Measurements from ENCODE around the gene LHFPL3. TPM values are rescaled to one million over a fixed set of nuclear protein-coding genes. Genes with fewer than 3 reads are reported as not detected.

LHFPL3 gene
- total and polyA plus RNA-seq, 2 donors (not counting 1 experiment from before 2014, with no cell fraction given) = not detected

DNA sequence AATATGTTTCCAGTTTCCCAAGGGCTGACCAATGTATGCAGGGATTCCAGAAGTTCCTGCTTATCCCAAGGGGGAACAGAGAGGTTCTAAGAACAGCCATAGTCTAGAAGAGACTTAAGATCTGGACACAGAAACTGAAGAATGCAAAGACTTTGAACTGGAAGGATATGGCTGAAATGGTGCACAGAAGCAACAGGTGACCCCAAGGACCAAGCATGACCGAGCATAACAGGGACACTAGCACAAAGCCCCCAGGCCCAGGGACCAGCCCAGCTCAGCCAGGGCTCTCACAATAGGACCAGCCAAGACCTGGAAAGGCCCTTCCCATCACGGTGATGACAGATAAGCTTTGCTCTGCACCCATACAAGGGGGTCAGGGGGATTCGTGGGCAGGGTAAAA lies 472.6 kb downstream of the LHFPL3 start:
- Histone ChIP-seq H2AFZ (ENCODE audit: insufficient read depth, low read depth, low read length, poor library complexity, severe bottlenecking) (no peak overlapping the region), H3K9ac (ENCODE audit: low read length) (no peak overlapping the region), H4K20me1 (ENCODE audit: control insufficient read depth, insufficient read depth, low read length, poor library complexity, severe bottlenecking) (no peaks in the 10 kb centered on the region), H3K4me1 (ENCODE audit: control insufficient read depth in 2 of 2, insufficient read depth in 2 of 2, low read length in 2 of 2) (no peaks in the 10 kb centered on the region), H3K27me3 (replicated peaks in 1 of 4; ENCODE audit: control extremely low read depth in 1 of 4, control insufficient read depth in 3 of 4, insufficient read depth in 4 of 4, low read length in 3 of 4) (peaks cover 0 to 2% (median 0%) of the 10 kb centered on the region in 4 experiments), H3K4me3 (ENCODE audit: control extremely low read depth in 1 of 5, extremely low read depth in 1 of 5, insufficient read depth in 1 of 5, low read depth in 2 of 5, low read length in 4 of 5) (no peak overlapping the region), H3K36me3 (replicated peaks in 1 of 2; ENCODE audit: control extremely low read depth in 1 of 2, control insufficient read depth in 1 of 2, extremely low read depth in 1 of 2, insufficient read depth in 2 of 2, low read length in 1 of 2) (no peaks in the 10 kb centered on the region), H3K27ac (ENCODE audit: low read length in 2 of 2) (no peak overlapping the region), H3K4me2 (replicated peaks; ENCODE audit: low read depth, low read length, poor library complexity, severe bottlenecking) (no peak overlapping the region), H3K79me2 (ENCODE audit: control insufficient read depth, insufficient read depth, low read length) (no peaks in the 10 kb centered on the region), H3K9me3 (ENCODE audit: control extremely low read depth in 1 of 3, control insufficient read depth in 2 of 3, insufficient read depth in 1 of 3, low read length in 2 of 3) (no peaks in the 10 kb centered on the region)
- no peak for ATAC-seq (ENCODE audit: low read depth)
- DNase-seq = no peak
- WGBS (ENCODE audit: insufficient coverage) = 84% methylated on average over 3 of the region's 3 CpGs
- no peak for TF ChIP-seq EZH2 (IDR thresholded peaks at IDR 0.05; ENCODE audit: borderline replicate concordance, insufficient read depth, low read depth, low read length, poor library complexity, severe bottlenecking)
- TF ChIP-seq, protein P1, sequence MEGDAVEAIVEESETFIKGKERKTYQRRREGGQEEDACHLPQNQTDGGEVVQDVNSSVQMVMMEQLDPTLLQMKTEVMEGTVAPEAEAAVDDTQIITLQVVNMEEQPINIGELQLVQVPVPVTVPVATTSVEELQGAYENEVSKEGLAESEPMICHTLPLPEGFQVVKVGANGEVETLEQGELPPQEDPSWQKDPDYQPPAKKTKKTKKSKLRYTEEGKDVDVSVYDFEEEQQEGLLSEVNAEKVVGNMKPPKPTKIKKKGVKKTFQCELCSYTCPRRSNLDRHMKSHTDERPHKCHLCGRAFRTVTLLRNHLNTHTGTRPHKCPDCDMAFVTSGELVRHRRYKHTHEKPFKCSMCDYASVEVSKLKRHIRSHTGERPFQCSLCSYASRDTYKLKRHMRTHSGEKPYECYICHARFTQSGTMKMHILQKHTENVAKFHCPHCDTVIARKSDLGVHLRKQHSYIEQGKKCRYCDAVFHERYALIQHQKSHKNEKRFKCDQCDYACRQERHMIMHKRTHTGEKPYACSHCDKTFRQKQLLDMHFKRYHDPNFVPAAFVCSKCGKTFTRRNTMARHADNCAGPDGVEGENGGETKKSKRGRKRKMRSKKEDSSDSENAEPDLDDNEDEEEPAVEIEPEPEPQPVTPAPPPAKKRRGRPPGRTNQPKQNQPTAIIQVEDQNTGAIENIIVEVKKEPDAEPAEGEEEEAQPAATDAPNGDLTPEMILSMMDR (IDR thresholded peaks at IDR 0.05) = no peak
- H3K9me3 Mint-ChIP-seq (ENCODE audit: insufficient read depth) = no peaks in the 10 kb centered on the region
- intact Hi-C loops (cut with micrococcal nuclease) = no loop called here
- ChIA-PET POLR2A (no interaction called here), CTCF (no interaction called here)
- no peak overlapping the region for H3K4me3 Mint-ChIP-seq
- peaks cover 31% of the 10 kb centered on the region for H3K27me3 Mint-ChIP-seq
- no peaks in the 10 kb centered on the region for H3K4me1 Mint-ChIP-seq
- no peak overlapping the region for H3K27ac Mint-ChIP-seq

DNA sequence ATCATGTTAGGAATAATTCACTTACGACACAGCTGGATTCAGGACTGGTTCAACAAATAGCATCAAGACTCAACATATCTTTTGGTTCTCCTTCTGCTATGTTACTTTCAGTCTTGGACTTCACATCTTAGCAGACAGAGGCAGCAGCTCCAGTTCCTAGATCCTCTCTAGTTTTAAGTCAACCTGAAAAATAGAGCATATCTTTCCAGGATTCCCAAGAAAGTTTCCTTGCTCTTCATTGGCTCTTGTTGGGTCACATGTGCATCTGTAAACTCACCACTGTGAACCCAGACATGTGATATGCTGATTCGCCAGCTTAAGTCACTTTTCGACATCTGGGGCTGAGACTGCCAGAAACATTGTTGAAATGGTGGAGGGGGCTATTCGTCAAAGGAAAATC lies 475.5 kb downstream of the LHFPL3 start:
- ChIA-PET POLR2A (no interaction called here), CTCF (no interaction called here)
- Histone ChIP-seq H3K27me3 (replicated peaks in 1 of 4; ENCODE audit: control extremely low read depth in 1 of 4, control insufficient read depth in 3 of 4, insufficient read depth in 4 of 4, low read length in 3 of 4) (peaks cover 0 to 2% (median 0%) of the 10 kb centered on the region in 4 experiments), H4K20me1 (ENCODE audit: control insufficient read depth, insufficient read depth, low read length, poor library complexity, severe bottlenecking) (no peaks in the 10 kb centered on the region), H3K36me3 (replicated peaks in 1 of 2; ENCODE audit: control extremely low read depth in 1 of 2, control insufficient read depth in 1 of 2, extremely low read depth in 1 of 2, insufficient read depth in 2 of 2, low read length in 1 of 2) (no peaks in the 10 kb centered on the region), H3K79me2 (ENCODE audit: control insufficient read depth, insufficient read depth, low read length) (no peaks in the 10 kb centered on the region), H3K9ac (ENCODE audit: low read length) (no peak overlapping the region), H2AFZ (ENCODE audit: insufficient read depth, low read depth, low read length, poor library complexity, severe bottlenecking) (no peak overlapping the region), H3K27ac (ENCODE audit: low read length in 2 of 2) (no peak overlapping the region), H3K9me3 (ENCODE audit: control extremely low read depth in 1 of 3, control insufficient read depth in 2 of 3, insufficient read depth in 1 of 3, low read length in 2 of 3) (no peaks in the 10 kb centered on the region), H3K4me2 (replicated peaks; ENCODE audit: low read depth, low read length, poor library complexity, severe bottlenecking) (no peak overlapping the region), H3K4me1 (ENCODE audit: control insufficient read depth in 2 of 2, insufficient read depth in 2 of 2, low read length in 2 of 2) (no peaks in the 10 kb centered on the region), H3K4me3 (ENCODE audit: control extremely low read depth in 1 of 5, extremely low read depth in 1 of 5, insufficient read depth in 1 of 5, low read depth in 2 of 5, low read length in 4 of 5) (no peak overlapping the region)
- WGBS (ENCODE audit: insufficient coverage) = 86% methylated on average over 4 of the region's 4 CpGs
- H3K9me3 Mint-ChIP-seq (ENCODE audit: insufficient read depth) = no peaks in the 10 kb centered on the region
- ATAC-seq (ENCODE audit: low read depth) (no peak), DNase-seq (no peak)
- H3K4me3 Mint-ChIP-seq = no peak overlapping the region
- no peaks in the 10 kb centered on the region for H3K4me1 Mint-ChIP-seq
- H3K27me3 Mint-ChIP-seq = peaks cover 44% of the 10 kb centered on the region
- intact Hi-C loops (cut with micrococcal nuclease) = no loop called here
- TF ChIP-seq, protein P1 (IDR thresholded peaks at IDR 0.05) = no peak
- TF ChIP-seq EZH2 (IDR thresholded peaks at IDR 0.05; ENCODE audit: borderline replicate concordance, insufficient read depth, low read depth, low read length, poor library complexity, severe bottlenecking) = no peak
- H3K27ac Mint-ChIP-seq = no peak overlapping the region

All from B cell (primary cell).